COLO668 (cell line): ENCODE measurements around the gene ACTL7B.

Experiments used
- DNase-seq: peaks from one replicate; lab custom pipeline; 2025; ENCODE audit not compliant: unreplicated experiment; lab: John Stamatoyannopoulos, UW

The ACTL7B gene

GRCh38 chr9:108874058-108874788 is 18.4 kb upstream of the ACTL7B start:
- DNase-seq = no peak

GRCh38 chr9:108869092-108869725 is 13.4 kb upstream of the ACTL7B start:
- no peak for DNase-seq

- DNase-seq = no peak
These were observed 12.0 kb upstream of the ACTL7B start for GRCh38 chr9:108867829-108868228.

GRCh38 chr9:108867116-108867515 is 11.3 kb upstream of the ACTL7B start:
- no peak for DNase-seq

DNA sequence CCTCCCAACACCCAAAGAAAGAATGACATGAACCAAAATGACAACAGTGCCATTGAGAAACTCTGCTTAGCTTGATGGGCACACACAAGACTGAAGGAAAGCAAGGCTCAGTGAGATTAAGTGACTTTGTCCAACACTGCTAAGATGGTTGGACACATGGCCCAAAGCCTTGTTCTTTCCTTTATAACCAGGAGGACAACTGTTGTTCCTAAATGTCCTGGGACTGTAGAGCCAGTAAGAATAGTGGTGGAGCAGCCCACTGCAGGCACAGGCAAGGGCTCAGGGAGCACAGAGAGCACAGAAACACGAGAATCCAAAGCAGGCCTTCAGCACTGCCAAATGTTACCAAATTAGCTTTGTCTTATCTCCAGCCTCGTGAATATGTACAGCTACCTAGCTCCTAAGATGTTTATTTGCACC is 10.2 kb upstream of the ACTL7B start:
- no peak for DNase-seq

GRCh38 chr9:108865037-108865436 is 9.3 kb upstream of the ACTL7B start:
- no peak for DNase-seq

DNA sequence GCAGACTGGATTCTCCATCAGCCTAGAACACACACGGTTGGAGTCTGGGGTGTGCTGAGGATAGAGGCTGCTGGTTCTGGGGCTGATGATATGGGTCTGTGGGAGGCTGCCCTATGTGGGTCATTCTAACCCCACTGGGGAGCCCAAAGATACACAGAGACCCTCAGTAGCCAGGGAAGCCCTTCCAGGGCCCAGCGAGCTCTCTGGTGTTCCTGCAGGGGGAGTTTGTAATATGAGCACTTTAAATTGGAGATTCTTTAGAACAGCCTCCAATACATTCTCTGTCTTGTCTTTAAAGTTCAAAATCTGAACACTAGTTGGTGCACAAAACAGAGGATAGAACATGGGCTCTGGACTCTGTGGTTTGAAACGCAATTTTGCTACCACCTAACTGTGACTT is 8.7 kb upstream of the ACTL7B start:
- DNase-seq = no peak

GRCh38 chr9:108863891-108864290 is 8.1 kb upstream of the ACTL7B start:
- DNase-seq = no peak

- no peak for DNase-seq
These were observed 6.2 kb upstream of the ACTL7B start, which contains the start of gene ACTL7A for GRCh38 chr9:108861997-108862396. Gene ACTL7A, plus strand, starts transcription at chr9:108862266. Its CDS starts 57 bp downstream, at chr9:108862323.

- DNase-seq = no peak
These were observed 5.7 kb upstream of the ACTL7B start for GRCh38 chr9:108861464-108861863.

DNA sequence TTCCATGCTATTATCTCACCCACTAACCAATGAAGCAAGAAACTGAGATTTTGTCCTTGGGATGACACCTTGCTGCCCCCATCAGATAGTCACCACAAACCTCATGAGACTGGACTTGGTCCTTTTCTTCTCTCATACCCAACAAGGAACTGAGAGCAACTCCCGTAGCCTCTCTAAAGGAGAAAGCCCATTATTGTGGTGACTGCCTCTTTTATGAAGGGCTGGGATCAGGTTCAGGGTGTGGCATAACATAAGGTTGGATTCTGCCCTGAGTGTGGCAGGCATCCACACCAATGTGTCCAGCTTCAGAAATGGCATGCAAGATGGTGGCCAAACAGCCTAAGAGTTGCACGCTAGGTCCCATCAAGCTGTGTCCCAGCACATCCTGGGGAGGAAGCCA is 5.0 kb upstream of the ACTL7B start:
- no peak for DNase-seq

DNA sequence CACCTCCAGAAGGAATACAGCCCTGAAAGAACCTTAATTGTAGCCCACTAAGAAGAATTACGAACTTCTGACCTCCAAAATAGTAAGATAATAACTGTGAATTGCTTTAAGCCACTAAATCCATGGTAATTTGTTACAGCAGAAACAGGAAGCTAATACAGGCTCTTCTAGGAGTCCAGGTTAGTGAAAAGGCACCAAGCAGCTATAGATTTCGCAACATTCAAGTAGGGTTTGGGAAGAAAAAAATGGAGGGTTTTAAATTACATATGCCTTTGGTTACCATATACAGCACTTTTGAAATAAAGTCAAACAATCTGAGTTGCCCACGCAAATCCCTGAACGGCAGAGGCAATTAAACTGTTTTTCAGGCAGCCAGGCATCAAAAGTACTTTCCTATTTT is 4.6 kb upstream of the ACTL7B start:
- no peak for DNase-seq

- peak; percentile 16 for DNase-seq
These were observed 3.8 kb upstream of the ACTL7B start for GRCh38 chr9:108859459-108860114.

DNA sequence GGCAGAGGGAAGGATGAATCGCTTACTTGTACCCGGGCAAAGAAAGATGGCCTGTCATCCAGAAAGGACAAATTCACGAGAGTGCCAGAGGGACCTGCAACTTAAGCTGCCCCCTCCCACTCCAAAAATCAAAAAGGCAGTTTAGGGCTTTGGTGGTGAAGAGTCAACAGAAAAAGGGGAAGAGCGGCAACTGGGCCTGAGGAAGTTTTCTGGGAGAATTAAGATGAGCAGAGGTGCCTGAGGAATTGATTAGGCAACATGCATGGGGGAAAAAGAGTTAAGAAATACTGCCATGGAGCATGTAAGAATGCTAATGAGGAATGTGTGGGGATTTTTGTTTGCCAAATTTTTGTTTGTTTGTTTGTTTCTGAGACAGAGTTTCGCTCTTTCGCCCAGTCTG is 1.8 kb upstream of the ACTL7B start:
- no peak for DNase-seq

DNA sequence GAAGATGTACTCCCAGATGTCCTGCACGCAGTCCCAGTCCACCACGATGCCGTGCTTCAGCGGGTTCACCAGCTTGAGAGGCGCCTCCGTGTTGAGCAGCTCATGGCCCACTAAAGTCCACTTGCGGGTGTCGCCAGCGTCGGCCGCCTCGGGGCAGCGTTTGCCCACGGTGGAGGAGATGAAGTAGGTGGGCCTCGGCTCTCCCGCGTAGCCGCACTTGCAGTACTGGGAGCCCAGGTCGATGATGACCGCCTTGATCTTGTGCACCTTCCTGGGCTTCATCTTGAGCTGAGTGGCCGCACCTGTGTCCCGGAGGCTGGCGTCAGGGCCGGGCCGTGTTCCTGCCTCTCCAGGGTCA is 278 bp downstream of the ACTL7B start:
- no peak for DNase-seq

- no peak for DNase-seq
These were observed 901 bp downstream of the ACTL7B start for GRCh38 chr9:108854641-108855528.

DNA sequence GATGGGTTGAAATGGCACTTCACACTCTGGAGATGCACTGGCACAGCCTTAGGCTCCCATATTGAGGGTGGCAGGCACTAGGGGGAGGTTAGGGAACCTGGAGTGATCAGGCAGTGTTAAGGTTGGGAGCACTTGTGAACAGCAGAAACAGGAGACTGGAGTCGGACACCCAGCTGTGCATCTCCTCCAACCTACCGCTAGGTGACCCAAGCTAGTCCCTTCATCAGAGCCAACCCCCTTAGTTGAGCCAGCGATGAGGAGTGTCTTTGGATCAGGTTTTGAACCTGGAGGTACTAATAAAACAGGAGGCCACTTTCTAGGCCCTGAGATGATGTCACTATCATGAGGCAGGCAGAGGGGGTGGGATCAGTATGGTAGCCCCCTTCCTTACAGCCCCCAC is 1.7 kb downstream of the ACTL7B start:
- no peak for DNase-seq

DNA sequence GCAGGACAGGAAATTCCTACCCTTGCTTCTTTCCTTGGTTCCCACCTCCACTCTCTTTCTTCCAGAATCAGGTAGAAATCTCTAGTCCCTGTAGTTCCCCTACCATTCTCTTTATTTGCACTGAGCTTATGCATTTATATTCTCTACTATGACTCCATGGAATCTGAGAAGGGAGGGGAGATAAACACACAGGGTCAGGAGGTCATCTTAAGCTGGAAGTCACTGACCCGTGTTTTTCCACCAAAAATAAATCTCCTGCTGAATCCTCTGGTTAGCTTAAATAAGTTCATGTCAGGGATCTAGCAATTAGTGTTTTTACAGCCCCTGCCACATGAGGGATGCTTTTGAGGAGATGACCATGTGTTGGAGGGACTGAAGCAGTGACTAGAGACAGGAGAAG is 3.7 kb downstream of the ACTL7B start:
- DNase-seq = no peak

DNA sequence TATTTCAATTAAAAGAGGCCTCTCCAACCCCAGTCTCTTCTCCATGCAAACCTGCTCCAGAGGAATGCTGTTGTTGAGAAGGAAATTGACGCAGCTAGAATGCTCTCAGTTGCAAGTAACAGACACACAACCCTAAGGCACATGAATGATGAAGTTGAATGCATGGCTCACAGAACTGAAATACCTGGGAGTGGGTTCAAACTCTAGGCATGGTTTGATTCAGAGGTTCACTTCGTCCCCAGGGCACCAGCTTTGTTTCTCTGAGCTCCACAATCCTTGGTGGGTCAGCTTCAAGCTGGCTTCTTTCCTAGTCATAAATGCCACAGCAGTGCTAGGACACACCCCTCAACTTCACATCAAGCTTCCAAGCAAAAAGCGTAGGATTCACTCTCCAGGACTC is 4.6 kb downstream of the ACTL7B start:
- DNase-seq = no peak

GRCh38 chr9:108850293-108850897 is 5.4 kb downstream of the ACTL7B start:
- no peak for DNase-seq

DNA sequence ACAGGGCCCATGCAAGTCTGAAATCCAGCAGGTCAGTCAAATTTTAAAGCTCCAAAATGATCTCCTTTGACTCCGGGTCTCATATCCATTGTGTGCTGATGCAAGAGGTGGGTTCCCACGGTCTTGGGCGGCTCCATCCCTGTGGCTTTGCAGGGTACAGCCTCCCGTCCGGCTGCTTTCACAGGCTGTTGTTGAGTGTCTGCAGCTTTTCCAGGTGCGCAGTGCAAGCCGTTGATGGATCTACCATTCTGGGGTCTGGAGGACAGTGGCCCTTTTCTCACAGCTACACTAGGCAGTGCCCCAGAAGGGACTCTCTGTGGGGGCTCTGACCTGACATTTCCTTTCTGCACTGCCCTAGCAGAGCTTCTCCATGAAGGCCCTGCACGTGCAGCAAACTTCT is 7.5 kb downstream of the ACTL7B start:
- DNase-seq = peak; percentile 26
